CD4-positive, alpha-beta T cell treated with Interleukin-6 for 4 hours (primary cell): ENCODE measurements around the gene SIGLEC12.

Experiments
- DNase-seq: peaks from one replicate; pipeline ENCODE4 v3.0.0-alpha.2; 2020; ENCODE audit warnings: mixed read lengths

SIGLEC12 gene

GRCh38 chr19:51501594-51502263, at the start of gene SIGLEC12:
SIGLEC12 (minus strand) TSS chr19:51501800; CDS start chr19:51501733, 67 bp downstream.
- no peak for DNase-seq

- no peak for DNase-seq
Measured at GRCh38 chr19:51550848-51551672, 49.5 kb upstream of the SIGLEC12 start.

- no peak for DNase-seq
Measured at GRCh38 chr19:51549533-51550324, 48.1 kb upstream of the SIGLEC12 start.

GRCh38 chr19:51548891-51549305, 47.3 kb upstream of the SIGLEC12 start:
- DNase-seq = no peak

GRCh38 chr19:51548213-51548651, 46.6 kb upstream of the SIGLEC12 start:
- no peak for DNase-seq

GRCh38 chr19:51547397-51548212, 46.0 kb upstream of the SIGLEC12 start:
- no peak for DNase-seq

GRCh38 chr19:51546650-51547396, 45.2 kb upstream of the SIGLEC12 start:
- DNase-seq = peak; percentile 6

GRCh38 chr19:51546107-51546649, 44.6 kb upstream of the SIGLEC12 start:
- DNase-seq = no peak

GRCh38 chr19:51544038-51544437, 42.4 kb upstream of the SIGLEC12 start:
- DNase-seq = no peak

- DNase-seq = no peak
Measured at GRCh38 chr19:51542699-51543098, 41.1 kb upstream of the SIGLEC12 start.

- no peak for DNase-seq
Measured at GRCh38 chr19:51541458-51542357, 40.1 kb upstream of the SIGLEC12 start.

- no peak for DNase-seq
Measured at GRCh38 chr19:51539821-51540366, 38.3 kb upstream of the SIGLEC12 start.

- DNase-seq = no peak
Measured at GRCh38 chr19:51535535-51535934, 33.9 kb upstream of the SIGLEC12 start.

GRCh38 chr19:51531349-51532315, 30.0 kb upstream of the SIGLEC12 start, which contains the start of gene SIGLEC6:
SIGLEC6 (minus strand) TSS chr19:51531670; CDS start chr19:51531648, 22 bp downstream.
- DNase-seq = peak; percentile 12

- DNase-seq = no peak
Measured at GRCh38 chr19:51530616-51531015, 29.0 kb upstream of the SIGLEC12 start.

GRCh38 chr19:51529301-51529700, 27.7 kb upstream of the SIGLEC12 start:
- DNase-seq = no peak

GRCh38 chr19:51525651-51526050, 24.1 kb upstream of the SIGLEC12 start:
- DNase-seq = no peak

- DNase-seq = no peak
Measured at GRCh38 chr19:51524666-51525264, 23.2 kb upstream of the SIGLEC12 start.
